Measurements from ENCODE around the gene PADI1.

DNA sequence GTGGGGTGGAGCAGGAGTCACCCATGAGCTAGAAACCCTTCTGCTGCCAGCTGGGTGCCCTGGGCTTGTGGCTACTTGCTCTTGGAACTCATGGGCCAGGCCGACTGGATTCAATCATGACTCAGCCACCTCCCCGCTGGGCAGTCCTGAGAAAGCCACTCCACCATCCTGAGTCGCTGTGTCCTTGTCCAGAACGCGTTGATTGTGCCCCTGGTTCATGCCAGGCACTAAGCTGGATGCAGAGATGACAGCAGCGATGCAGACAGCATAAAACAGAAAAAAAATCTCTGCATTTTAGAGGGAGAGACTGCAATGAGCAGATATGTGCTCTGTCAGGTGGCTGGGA, 10.6 kb downstream of the PADI1 start:
- TF ChIP-seq ARNTL (CRISPR knock-in tag; IDR thresholded peaks at IDR 0.05; ENCODE audit: borderline replicate concordance, low read depth), result no peak
- no peak for TF ChIP-seq ZFP3 (CRISPR knock-in tag; IDR thresholded peaks at IDR 0.05)
- TF ChIP-seq ZFP30 (CRISPR knock-in tag; IDR thresholded peaks at IDR 0.05), result no peak
- no peak for TF ChIP-seq SNAI2 (CRISPR knock-in tag; IDR thresholded peaks at IDR 0.05)
- no peak for TF ChIP-seq ZC3H10 (CRISPR knock-in tag; IDR thresholded peaks at IDR 0.05)
- TF ChIP-seq, protein P1, sequence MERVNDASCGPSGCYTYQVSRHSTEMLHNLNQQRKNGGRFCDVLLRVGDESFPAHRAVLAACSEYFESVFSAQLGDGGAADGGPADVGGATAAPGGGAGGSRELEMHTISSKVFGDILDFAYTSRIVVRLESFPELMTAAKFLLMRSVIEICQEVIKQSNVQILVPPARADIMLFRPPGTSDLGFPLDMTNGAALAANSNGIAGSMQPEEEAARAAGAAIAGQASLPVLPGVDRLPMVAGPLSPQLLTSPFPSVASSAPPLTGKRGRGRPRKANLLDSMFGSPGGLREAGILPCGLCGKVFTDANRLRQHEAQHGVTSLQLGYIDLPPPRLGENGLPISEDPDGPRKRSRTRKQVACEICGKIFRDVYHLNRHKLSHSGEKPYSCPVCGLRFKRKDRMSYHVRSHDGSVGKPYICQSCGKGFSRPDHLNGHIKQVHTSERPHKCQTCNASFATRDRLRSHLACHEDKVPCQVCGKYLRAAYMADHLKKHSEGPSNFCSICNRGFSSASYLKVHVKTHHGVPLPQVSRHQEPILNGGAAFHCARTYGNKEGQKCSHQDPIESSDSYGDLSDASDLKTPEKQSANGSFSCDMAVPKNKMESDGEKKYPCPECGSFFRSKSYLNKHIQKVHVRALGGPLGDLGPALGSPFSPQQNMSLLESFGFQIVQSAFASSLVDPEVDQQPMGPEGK (CRISPR knock-in tag; IDR thresholded peaks at IDR 0.05; ENCODE audit: borderline replicate concordance), result no peak
- no peak for TF ChIP-seq BACH2 (CRISPR knock-in tag; IDR thresholded peaks at IDR 0.05; ENCODE audit: borderline replicate concordance)
- TF ChIP-seq ESRRG (CRISPR knock-in tag; IDR thresholded peaks at IDR 0.05), result no peak
- TF ChIP-seq RARB (CRISPR knock-in tag; IDR thresholded peaks at IDR 0.05), result no peak

All from SK-N-SH treated with all-trans-retinoic acid at 6 μM for 48 hours (cell line).